ENCODE results near the gene ADAMTSL2.

ADAMTSL2 gene

DNA sequence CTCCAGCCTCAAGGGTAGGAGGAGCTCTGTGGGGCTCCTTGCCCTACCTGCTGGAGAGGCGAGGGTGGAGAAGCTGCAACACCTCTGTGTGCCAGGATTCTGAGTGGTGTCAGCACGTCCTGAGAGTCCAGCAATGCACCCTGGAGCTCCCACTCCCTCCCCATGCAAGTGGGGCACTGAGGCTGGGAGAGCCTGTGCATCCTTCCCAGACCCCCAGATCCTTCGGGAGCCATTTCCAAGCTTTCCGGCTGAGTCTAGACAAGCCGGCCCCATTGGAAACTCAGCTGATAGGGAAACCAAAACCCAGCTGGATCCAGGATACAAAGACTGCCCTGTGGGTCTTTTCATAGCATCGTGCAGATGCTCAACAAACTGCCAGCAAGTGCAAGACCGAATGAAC lies 72.9 kb downstream of the ADAMTSL2 start:
- H3K27ac Mint-ChIP-seq = no peak overlapping the region
- H3K36me3 Mint-ChIP-seq (ENCODE audit: low read depth) = no peaks in the 10 kb centered on the region
- H3K27me3 Mint-ChIP-seq = peaks cover 45% of the 10 kb centered on the region
- H3K4me1 Mint-ChIP-seq = peaks cover 8% of the 10 kb centered on the region
- H3K4me3 Mint-ChIP-seq = no peak overlapping the region
- no peak for ATAC-seq
- no peaks in the 10 kb centered on the region for H3K9me3 Mint-ChIP-seq
- no peak for DNase-seq

DNA sequence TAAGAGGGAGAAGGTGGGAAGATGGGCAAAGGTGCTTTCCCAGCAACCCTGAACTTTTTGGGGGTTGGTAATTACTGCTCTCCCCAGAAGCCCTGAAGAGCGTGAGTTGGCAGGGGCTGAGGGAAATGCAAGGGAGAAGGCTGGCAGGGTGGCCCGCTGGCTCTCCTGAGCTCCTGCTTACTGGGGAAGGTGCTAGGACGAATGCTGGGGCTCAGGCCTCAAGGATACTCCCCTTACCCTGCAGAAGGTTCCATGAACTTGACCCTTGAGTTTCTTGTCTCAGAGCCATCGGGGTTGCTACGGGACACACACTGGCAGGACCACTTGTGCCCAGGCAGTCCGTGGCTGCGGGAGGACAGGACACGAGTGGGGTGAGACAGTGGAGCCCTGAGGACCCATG lies 73.5 kb downstream of the ADAMTSL2 start:
- H3K36me3 Mint-ChIP-seq (ENCODE audit: low read depth) = no peaks in the 10 kb centered on the region
- no peak for ATAC-seq

DNA sequence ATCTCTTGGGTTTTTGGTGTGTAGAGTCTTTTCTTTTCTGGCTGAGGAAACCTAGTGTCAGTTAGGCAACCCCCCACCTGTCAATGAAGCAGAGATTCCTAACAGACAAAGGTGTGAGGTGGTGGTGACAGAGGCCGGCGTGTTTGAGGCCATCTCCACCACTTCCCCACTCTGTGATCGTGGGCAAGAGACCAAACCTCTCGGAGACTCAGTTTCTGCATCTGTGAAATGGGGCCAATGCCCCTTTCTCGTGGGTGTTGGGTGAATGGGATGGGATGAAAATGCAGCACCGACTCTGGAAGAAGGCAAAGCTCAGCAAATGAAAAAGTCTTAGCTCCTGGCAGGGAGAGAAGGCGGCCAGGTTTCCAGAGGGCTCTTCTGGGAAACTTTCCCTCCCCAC lies 73.9 kb downstream of the ADAMTSL2 start:
- Mint-ChIP-seq H3K27ac (no peak overlapping the region), H3K36me3 (ENCODE audit: low read depth) (no peaks in the 10 kb centered on the region), H3K9me3 (no peaks in the 10 kb centered on the region), H3K4me1 (peaks cover 8% of the 10 kb centered on the region), H3K27me3 (peaks cover 48% of the 10 kb centered on the region), H3K4me3 (no peak overlapping the region)
- no peak for ATAC-seq
- DNase-seq = no peak

More for the DNA sequence above, 73.5 kb downstream of the ADAMTSL2 start:
- Mint-ChIP-seq H3K9me3 (no peaks in the 10 kb centered on the region), H3K4me3 (no peak overlapping the region), H3K27ac (no peak overlapping the region), H3K4me1 (peaks cover 8% of the 10 kb centered on the region), H3K27me3 (peaks cover 45% of the 10 kb centered on the region)
- no peak for DNase-seq

DNA sequence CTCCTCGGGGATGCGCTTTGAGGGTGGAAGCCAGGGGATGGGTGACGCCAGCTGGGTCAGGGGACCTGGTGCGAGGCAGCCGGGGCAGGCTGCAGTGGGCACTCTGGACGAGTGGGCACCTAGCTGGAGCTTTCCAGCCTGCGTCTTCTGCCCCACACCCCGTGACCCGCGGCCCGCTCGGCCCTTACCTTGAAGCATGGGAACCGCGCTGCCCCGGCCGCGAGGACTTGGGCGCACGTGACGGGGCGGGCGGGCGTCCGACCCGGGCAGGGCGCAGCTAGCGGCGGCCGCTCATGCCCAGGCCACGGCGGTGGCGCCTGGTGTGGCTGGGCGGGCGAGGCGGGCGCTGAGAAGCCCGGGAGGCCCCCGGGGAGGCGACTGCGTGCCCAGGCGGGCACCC lies 74.4 kb downstream of the ADAMTSL2 start:
- no peaks in the 10 kb centered on the region for H3K36me3 Mint-ChIP-seq (ENCODE audit: low read depth)
- no peaks in the 10 kb centered on the region for H3K9me3 Mint-ChIP-seq
- no peak overlapping the region for H3K27ac Mint-ChIP-seq
- ATAC-seq = no peak
- no peak for DNase-seq
- peaks cover 48% of the 10 kb centered on the region for H3K27me3 Mint-ChIP-seq
- H3K4me1 Mint-ChIP-seq = peaks cover 8% of the 10 kb centered on the region
- no peak overlapping the region for H3K4me3 Mint-ChIP-seq

DNA sequence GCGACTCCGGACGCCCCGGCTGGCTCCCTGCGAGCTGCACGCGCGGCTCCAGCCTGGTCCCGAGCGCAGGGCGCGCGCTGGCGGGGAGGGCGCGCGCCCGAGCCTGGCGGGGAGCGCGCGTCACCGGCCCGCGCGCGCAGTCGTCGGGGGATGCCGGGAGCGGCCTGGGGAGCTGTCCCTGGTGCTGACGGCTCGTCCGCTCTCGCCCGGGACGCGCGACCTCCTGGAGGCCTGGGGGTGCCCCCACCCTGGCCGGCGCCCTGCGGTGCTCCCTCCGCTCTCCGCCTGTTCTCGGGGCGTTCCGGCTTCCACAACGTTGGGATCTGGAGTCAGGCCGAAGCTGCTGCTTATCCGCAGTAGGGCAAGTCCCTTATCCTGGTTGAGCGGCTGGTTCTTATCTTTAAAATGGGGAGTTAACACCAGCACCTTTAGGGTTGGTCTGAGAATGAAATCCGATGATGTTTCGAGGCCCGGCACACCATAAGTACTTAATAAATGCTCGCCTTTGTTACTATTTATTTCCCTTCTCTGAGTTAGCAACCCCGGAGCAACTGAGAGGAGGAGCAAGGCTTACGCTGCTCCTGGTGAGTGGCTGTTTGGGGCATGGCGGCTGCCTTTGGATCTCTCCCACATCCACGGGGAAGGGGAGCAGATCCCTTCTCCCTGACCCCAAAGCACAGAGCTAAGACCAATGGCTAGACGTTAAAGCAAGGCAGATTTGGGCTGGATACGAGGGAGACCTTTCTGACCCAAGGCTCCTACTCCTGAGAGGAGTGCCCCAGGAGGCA lies 75.0 kb downstream of the ADAMTSL2 start, which contains the start of gene FAM163B:
TSS of gene FAM163B (minus strand) at position 79 of the 788 bp plus-strand sequence. CDS start 29,166 bp downstream, outside the sequence.
- H3K4me3 Mint-ChIP-seq = no peak within 1 kb of the TSS

DNA sequence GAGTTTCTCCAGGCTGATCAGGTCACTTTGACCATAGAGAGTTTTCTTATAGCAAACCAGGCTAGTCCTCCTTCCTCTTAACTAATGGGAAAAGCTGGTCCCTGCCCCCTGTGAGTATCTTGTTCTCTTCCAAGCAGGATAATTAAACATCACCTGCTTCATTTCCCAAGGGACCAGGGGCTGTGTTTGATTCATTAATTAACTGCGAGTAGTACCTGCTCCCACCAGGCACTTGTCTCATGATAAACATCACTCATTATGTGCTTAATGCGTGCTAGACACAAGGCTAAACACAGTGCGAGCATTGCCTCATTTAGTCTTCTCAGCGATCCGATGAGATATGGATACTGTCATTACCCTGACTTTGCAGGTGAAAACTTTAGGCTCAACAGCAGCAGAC lies 76.3 kb downstream of the ADAMTSL2 start:
- DNase-seq (no peak), ATAC-seq (no peak)
- no peaks in the 10 kb centered on the region for H3K36me3 Mint-ChIP-seq (ENCODE audit: low read depth)

More for the DNA sequence above, 75.0 kb downstream of the ADAMTSL2 start, which contains the start of gene FAM163B:
- no peaks in the 10 kb centered on the region for H3K36me3 Mint-ChIP-seq (ENCODE audit: low read depth)
- peaks cover 48% of the 10 kb centered on the region for H3K27me3 Mint-ChIP-seq
- DNase-seq (peak; percentile 59), ATAC-seq (no peak)
- H3K9me3 Mint-ChIP-seq = no peaks in the 10 kb centered on the region
- no peak within 1 kb of the TSS for H3K27ac Mint-ChIP-seq
- peaks cover 4% of the 10 kb centered on the region for H3K4me1 Mint-ChIP-seq

DNA sequence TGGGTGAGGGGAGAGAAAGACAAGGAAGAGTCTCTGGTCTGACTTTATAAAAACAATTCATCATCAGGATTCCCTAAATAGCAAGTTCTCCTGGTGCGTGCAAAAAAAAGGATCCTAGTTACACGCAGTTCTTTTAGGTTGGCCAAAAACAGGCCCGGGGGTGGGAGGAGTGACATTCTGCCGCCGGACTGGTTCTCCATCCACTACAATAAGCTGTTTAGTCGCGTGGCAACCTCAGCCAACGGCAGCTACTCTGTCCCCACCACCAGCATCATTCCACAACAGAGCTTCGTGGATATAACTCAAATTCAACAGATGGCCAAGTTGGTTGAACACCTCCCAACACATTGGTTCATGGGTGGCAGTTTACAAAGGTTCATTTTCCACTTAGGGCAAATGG lies 77.5 kb downstream of the ADAMTSL2 start:
- no peak for ATAC-seq
- DNase-seq = no peak
- Mint-ChIP-seq H3K27me3 (peaks cover 39% of the 10 kb centered on the region), H3K36me3 (ENCODE audit: low read depth) (no peaks in the 10 kb centered on the region), H3K9me3 (no peaks in the 10 kb centered on the region), H3K27ac (no peak overlapping the region), H3K4me3 (no peak overlapping the region), H3K4me1 (peaks cover 2% of the 10 kb centered on the region)

More for the DNA sequence above, 76.3 kb downstream of the ADAMTSL2 start:
- Mint-ChIP-seq H3K9me3 (no peaks in the 10 kb centered on the region), H3K4me3 (no peak overlapping the region), H3K27me3 (peaks cover 47% of the 10 kb centered on the region), H3K27ac (no peak overlapping the region), H3K4me1 (peaks cover 2% of the 10 kb centered on the region)

DNA sequence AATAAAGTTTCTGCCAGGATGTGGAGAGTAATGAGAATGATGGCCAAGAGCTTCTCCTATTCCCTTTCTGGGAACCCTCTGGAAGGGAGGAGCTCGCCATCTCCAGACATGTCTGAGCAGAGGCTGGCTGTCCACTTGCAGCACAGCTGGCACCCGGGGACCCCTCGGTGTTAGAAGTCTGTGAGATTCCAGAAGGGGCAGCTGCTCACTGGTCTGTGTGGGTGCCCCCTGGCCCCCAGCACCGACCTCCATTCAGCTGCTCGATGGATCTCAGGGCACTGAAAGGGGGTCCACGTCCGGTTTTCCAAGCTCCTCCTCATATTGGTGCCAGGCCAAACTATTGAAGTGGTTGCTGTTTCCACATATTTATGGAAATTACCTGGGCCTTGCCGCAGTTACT lies 78.3 kb downstream of the ADAMTSL2 start:
- no peaks in the 10 kb centered on the region for H3K9me3 Mint-ChIP-seq
- H3K27me3 Mint-ChIP-seq = peaks cover 38% of the 10 kb centered on the region

DNA sequence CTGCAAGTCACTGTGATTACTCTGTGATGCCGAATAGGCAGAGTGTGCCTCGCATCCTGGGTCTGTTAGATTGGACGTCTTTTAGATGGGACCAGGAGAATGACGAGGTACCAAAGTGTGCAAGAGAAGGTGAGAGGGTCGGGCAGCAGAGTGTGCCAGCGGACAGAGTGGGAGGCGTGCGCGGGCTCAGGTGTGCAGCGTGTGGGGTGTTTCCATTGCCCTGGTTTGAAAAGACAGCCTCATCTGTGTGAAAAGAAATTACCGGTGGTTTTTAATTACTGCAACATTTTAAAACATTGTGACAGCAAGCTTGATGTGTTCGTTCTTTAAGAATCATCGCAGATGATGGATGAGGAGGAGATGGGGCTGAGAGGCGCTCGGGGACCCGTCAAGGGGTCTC lies 78.9 kb downstream of the ADAMTSL2 start:
- Mint-ChIP-seq H3K27me3 (peaks cover 32% of the 10 kb centered on the region), H3K36me3 (ENCODE audit: low read depth) (no peaks in the 10 kb centered on the region), H3K4me3 (no peak overlapping the region), H3K4me1 (peaks cover 2% of the 10 kb centered on the region), H3K27ac (no peak overlapping the region), H3K9me3 (no peaks in the 10 kb centered on the region)
- no peak for ATAC-seq
- no peak for DNase-seq

More for the DNA sequence above, 78.3 kb downstream of the ADAMTSL2 start:
- H3K4me1 Mint-ChIP-seq = peaks cover 2% of the 10 kb centered on the region
- ATAC-seq (no peak), DNase-seq (no peak)
- no peak overlapping the region for H3K4me3 Mint-ChIP-seq
- no peak overlapping the region for H3K27ac Mint-ChIP-seq
- no peaks in the 10 kb centered on the region for H3K36me3 Mint-ChIP-seq (ENCODE audit: low read depth)

DNA sequence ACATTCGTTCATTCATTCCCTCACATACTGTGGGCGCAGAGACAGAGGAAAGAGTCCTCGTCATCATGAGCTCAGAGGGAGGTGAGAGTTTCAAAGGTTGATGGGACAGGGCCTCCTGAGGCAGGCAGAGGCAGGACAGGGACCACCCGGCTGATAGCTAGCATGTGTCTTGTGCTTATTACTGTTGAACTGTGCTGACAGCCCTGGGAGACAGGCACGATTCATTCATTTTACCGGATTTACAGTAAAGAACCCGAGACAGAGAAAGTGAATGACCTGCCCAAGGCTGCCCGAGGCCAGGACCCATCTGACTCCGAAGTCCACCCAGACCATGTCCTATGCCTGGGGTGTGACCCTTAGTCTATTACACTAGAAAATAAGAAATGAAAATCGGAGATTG lies 79.6 kb downstream of the ADAMTSL2 start:
- DNase-seq (no peak), ATAC-seq (no peak)
- H3K4me1 Mint-ChIP-seq = peaks cover 6% of the 10 kb centered on the region
- peaks cover 31% of the 10 kb centered on the region for H3K27me3 Mint-ChIP-seq
- no peaks in the 10 kb centered on the region for H3K36me3 Mint-ChIP-seq (ENCODE audit: low read depth)
- no peak overlapping the region for H3K4me3 Mint-ChIP-seq
- no peak overlapping the region for H3K27ac Mint-ChIP-seq
- H3K9me3 Mint-ChIP-seq = no peaks in the 10 kb centered on the region

DNA sequence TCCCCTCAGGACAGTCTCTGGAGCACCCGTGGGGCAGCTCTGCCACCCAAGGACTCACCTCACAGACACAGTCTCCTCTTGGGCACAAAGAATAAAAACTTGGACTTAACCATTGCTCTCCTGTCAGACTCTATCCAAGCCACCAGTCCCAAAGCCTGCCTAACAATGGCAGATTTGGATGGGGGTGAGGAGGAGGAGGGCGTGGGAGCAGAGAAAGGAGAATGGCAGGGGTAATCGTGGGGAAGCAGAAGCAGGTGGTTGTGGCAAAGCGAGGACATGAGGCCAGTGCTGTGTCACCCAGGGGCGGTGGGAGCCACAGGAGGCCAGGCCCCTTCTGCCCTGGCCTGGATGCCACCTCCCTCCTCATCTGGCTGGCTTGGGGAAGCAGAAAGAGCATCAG lies 80.2 kb downstream of the ADAMTSL2 start:
- Mint-ChIP-seq H3K27me3 (peaks cover 28% of the 10 kb centered on the region), H3K4me3 (no peak overlapping the region), H3K27ac (no peak overlapping the region), H3K9me3 (no peaks in the 10 kb centered on the region), H3K4me1 (peaks cover 10% of the 10 kb centered on the region), H3K36me3 (ENCODE audit: low read depth) (no peaks in the 10 kb centered on the region)
- ATAC-seq (no peak), DNase-seq (no peak)

DNA sequence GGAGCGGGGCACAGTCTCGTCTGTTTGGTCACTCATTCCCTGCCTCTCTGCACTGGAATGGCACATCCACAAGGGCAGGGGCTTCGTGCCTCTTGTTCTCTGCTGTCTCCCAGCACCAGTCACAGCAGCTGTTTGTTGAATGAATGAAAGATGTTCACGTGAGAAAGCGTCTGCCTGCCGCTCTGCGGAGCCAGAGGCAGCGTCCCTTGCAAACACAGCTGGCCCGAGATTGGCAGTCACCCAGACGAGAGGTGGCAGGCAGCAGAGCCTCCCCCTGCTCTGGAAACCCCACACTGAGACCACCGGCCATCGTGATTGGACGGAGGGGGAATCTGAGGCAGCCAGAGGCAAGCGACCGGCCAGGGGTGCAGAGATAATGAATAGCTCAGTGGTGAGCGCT lies 80.7 kb downstream of the ADAMTSL2 start:
- no peak for ATAC-seq
- H3K27ac Mint-ChIP-seq = no peak overlapping the region
- H3K36me3 Mint-ChIP-seq (ENCODE audit: low read depth) = no peaks in the 10 kb centered on the region
- H3K9me3 Mint-ChIP-seq = no peaks in the 10 kb centered on the region
- no peak overlapping the region for H3K4me3 Mint-ChIP-seq
- peaks cover 24% of the 10 kb centered on the region for H3K27me3 Mint-ChIP-seq
- peaks cover 14% of the 10 kb centered on the region for H3K4me1 Mint-ChIP-seq
- DNase-seq = no peak

DNA sequence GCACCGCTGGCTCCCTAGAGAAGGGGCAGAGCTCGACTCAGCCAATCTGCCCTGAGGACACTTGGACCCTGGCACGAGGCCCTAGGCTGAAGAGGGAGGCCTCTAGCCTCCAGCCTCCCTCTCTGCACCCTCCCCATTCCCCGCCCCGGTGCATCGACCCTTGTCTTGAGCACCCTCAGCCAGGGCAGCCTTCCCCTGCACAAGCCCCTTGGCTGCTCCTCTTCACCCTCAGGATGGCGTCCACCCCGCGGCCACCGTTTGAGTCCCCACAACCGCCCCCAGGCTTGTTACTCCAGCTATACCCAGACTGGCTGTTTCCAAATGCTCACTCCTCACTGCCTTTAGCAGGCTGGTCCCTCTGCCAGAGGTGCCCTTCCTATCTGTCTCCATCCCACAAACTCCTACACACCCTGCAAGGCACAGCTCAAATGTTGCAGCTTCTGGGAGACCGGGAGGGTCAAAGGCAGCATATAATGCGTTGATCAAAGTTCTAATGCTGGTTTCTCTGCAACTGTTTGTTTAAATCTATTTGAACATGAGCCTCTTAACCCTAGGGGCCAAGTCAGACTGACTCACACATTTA lies 81.2 kb downstream of the ADAMTSL2 start:
- Mint-ChIP-seq H3K36me3 (ENCODE audit: low read depth) (no peaks in the 10 kb centered on the region), H3K27ac (no peak overlapping the region), H3K27me3 (peaks cover 19% of the 10 kb centered on the region), H3K4me3 (no peak overlapping the region), H3K4me1 (peaks cover 17% of the 10 kb centered on the region), H3K9me3 (no peaks in the 10 kb centered on the region)
- DNase-seq (no peak), ATAC-seq (no peak)

DNA sequence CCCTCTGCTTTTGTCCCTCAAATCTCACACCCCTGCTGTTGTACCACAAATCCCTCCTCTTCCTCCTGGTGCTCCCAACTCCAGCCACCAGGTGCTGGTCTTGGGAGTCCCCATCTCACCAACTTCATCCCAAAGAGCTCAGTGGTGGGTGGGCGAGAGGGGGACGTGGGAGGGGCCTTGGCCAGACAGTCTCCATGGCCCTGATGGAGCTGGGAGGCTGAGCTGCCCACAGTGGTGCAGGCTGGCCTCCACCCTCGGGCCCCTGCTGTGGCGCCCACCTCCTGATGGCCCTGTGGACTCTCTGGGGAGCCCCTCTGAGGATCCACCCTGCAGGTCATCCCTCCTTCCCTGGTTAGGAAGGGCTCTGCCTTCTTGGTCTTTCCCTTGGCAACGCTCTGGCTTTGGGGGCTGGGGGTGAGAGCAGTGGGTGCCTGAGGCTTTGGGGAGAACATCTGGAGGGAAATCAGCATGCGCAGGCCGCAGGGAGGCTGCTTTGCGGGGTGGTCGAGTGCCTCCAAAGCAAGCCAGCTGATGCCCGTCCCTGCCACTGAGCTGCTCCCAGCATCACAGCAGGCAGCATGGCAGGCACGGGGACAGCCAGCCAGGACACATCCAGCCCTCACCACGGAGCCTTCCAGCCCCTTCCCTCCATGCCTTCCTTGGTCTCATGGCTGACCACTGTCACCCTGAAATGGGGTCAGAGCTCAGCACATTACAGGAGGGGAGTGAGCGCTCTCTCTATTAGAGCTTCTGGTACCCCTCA lies 82.3 kb downstream of the ADAMTSL2 start:
- DNase-seq = no peak
- Mint-ChIP-seq H3K4me1 (peaks cover 27% of the 10 kb centered on the region), H3K4me3 (no peak overlapping the region), H3K9me3 (no peaks in the 10 kb centered on the region), H3K36me3 (ENCODE audit: low read depth) (peaks cover 2% of the 10 kb centered on the region), H3K27me3 (peaks cover 8% of the 10 kb centered on the region), H3K27ac (no peak overlapping the region)
- no peak for ATAC-seq

DNA sequence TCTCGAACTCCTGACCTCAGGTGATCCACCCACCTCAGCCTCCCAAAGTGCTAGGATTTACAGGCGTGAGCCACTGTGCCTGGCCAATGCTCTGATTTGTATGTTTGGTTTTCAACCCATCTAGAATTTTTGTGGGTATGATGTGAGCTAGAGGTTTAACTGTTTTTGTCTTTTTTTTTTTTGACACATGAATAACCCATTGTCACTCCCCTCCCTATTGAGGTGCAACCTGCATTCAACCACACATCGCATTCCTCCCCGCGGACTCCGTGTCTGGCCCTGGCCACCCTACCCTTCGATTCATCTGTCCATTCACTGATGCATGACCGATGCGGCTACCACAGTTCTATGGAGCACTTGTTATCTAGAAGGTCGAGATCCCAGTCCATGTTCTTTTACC lies 84.2 kb downstream of the ADAMTSL2 start:
- H3K36me3 Mint-ChIP-seq (ENCODE audit: low read depth) = peaks cover 2% of the 10 kb centered on the region
- DNase-seq (no peak), ATAC-seq (no peak)
- no peaks in the 10 kb centered on the region for H3K9me3 Mint-ChIP-seq
- peaks cover 34% of the 10 kb centered on the region for H3K4me1 Mint-ChIP-seq
- H3K27me3 Mint-ChIP-seq = peaks cover 3% of the 10 kb centered on the region
- H3K4me3 Mint-ChIP-seq = no peak overlapping the region
- no peak overlapping the region for H3K27ac Mint-ChIP-seq
